Lower leg skin (tissue), 4 donors: ENCODE results near the gene WWC1. TPM values are rescaled to one million over a fixed set of nuclear protein-coding genes. Genes with fewer than 3 reads are reported as not detected.

ENCODE experiments used
- DNase-seq, 2 donors: peaks; one replicate each; pipeline ENCODE4 v3.0.0-alpha.2; 2019; ENCODE audit warnings: low spot score in 2 of 2
- H3K4me3 ChIP-seq: fragments of 200-600 bp; sonication (generic); 2 replicates; pipeline ENCODE4 v1.5.1; 2017; ENCODE audit warnings: mild to moderate bottlenecking, low read depth; ENCODE audit not compliant: poor library complexity, severe bottlenecking
- CTCF ChIP-seq, 3 donors: fragments of 450-650 bp; IDR thresholded peaks; one replicate each; pipeline ENCODE4 v1.5.1; 2016; ENCODE audit warnings: antibody characterized with exemption in 3 of 3, mild to moderate bottlenecking in 3 of 3, moderate library complexity in 2 of 3
- POLR2A ChIP-seq, 2 donors: fragments of 450-650 bp; IDR thresholded peaks; one replicate each; pipeline ENCODE4 v1.6.1; 2016 to 2017; ENCODE audit warnings: antibody characterized with exemption in 2 of 2, mild to moderate bottlenecking in 1 of 2, moderate library complexity in 1 of 2
- WGBS, 2 donors: methylation state at CpG; one replicate each; pipeline ENCODE4 v1.1.5; 2018; 5-methylcytosine and 5-hydroxymethylcytosine counted together
- intact Hi-C: fragments of 100-400 bp; cut with DNase I; formaldehyde crosslinking; loops from one replicate; pipeline ENCODE4 v1.15.0; 2023; ENCODE audit warnings: low total_unique reads
- total RNA-seq, 4 donors: library from RNA; depleted of rRNA; stranded (reverse); fragments of >200 nt; gene quantifications; one replicate each; pipeline ENCODE4 v1.1.0, GENCODE V29; 2016

WWC1 gene
- total RNA-seq, 4 donors from 2014 or later = 23.5 to 57.0 (median 30.0) TPM

GRCh38 chr5:168287362-168287761 lies 4.1 kb upstream of the WWC1 start:
- intact Hi-C loops = no loop called here
- no peak for DNase-seq
- WGBS, 2 donors = 89% methylated on average over 4 of the region's 4 CpGs
- no peak overlapping the region for H3K4me3 ChIP-seq
- TF ChIP-seq CTCF (IDR thresholded peaks at IDR 0.05) (no peak), POLR2A (IDR thresholded peaks at IDR 0.05) (no peak)

- no peak overlapping the region for H3K4me3 ChIP-seq
- intact Hi-C loops = no loop called here
- TF ChIP-seq POLR2A (IDR thresholded peaks at IDR 0.05) = no peak
- no peak for TF ChIP-seq CTCF (IDR thresholded peaks at IDR 0.05)
- peak in 1 of 2 donors; percentile 44 for DNase-seq
- WGBS, 2 donors = 35 to 46% methylated on average over 22 of the region's 22 CpGs
These were observed 2.8 kb upstream of the WWC1 start for GRCh38 chr5:168288349-168289245.

- intact Hi-C loops = no loop called here
- TF ChIP-seq POLR2A (IDR thresholded peaks at IDR 0.05) (no peak), CTCF (IDR thresholded peaks at IDR 0.05) (no peak)
- WGBS, 2 donors = 7 to 8% methylated on average over 6 of the region's 6 CpGs
- no peak overlapping the region for H3K4me3 ChIP-seq
- DNase-seq = no peak
These were observed 523 bp upstream of the WWC1 start for GRCh38 chr5:168290902-168291341.

- H3K4me3 ChIP-seq = peak overlapping the region; percentile 14
- intact Hi-C loops = no loop called here
- DNase-seq = no peak
- TF ChIP-seq POLR2A (IDR thresholded peaks at IDR 0.05) = no peak
- TF ChIP-seq CTCF (IDR thresholded peaks at IDR 0.05) = no peak
- WGBS, 2 donors = 9 to 11% methylated on average over 16 to 23 of the region's 64 CpGs
These were observed 730 bp downstream of the WWC1 start for GRCh38 chr5:168291964-168292785.

GRCh38 chr5:168292786-168293696 lies 1.6 kb downstream of the WWC1 start:
- TF ChIP-seq POLR2A (IDR thresholded peaks at IDR 0.05) (no peak), CTCF (IDR thresholded peaks at IDR 0.05) (no peak)
- 55 to 66% methylated on average over 12 to 18 of the region's 18 CpGs for WGBS, 2 donors
- no peak for DNase-seq
- H3K4me3 ChIP-seq = no peak overlapping the region
- intact Hi-C loops = no loop called here
